Mesangial cell (primary cell): Measurements from ENCODE around the gene GNG5. TPM values are rescaled to one million over a fixed set of nuclear protein-coding genes. Genes with fewer than 3 reads are reported as not detected.

Experiments used
- total RNA-seq: library from RNA; depleted of rRNA; stranded (reverse); fragments of >200 nt; gene quantifications from 2 replicates; pipeline ENCODE4 v1.2.3, GENCODE V29; 2015

The GNG5 gene
- total RNA-seq = 141 and 144 TPM in 2 replicates

DNA sequence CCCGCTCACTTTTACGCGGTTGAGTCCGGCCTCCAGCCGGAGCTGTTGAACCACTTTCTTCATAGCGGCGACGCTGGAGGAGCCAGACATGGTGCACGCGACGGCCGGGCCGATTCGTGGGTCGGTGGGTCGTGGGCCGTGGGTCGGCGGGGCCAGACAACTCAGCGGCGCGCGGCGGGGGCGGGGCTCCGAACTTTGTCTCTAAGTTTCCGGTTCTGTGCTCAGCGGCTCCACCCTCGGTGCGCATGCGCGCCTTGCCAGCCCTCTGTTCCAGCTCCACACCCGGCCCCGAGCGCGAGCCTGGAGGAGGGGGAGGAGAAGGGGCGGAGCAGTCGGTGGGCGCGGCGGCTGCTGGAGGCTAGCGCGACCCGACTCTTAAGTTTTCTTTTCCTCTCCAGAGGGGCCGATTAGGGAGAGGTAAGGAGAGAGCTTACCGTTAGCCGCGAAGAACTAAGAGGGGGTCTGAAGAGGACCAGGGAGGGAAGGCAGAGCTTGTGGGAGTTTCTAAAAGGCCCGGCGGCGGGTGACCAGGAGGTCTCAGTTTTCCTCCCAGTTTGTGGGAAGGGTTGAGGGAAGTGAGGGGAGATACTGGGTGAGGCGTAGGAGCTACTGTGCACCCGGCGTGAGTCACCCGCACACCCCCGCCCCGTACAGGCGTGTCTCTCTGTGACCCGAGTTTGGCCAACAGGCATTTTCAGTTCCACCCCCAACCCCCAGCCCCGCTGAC lies at the start of gene GNG5, which contains the start of gene SPATA1:
Gene GNG5 (minus strand): TSS at position 580 of the 727 bp plus-strand sequence. CDS start 490 bp downstream, at position 90.
Gene SPATA1 (plus strand): TSS at position 385 of the 727 bp plus-strand sequence. CDS start 9,974 bp downstream, outside the sequence.

GRCh38 chr1:84478876-84479868 lies 27.2 kb downstream of the GNG5 start, which contains the start of gene RPF1:
RPF1 (plus strand) TSS chr1:84479266; CDS start chr1:84479282, 16 bp downstream.

Other genes starting within 250 kb of the GNG5 start
- 0.49 and 1.4 TPM in 2 replicates for gene SAMD13, start 204.9 kb downstream of the GNG5 start, total RNA-seq
- gene DNASE2B, start 108.1 kb downstream of the GNG5 start, total RNA-seq = 0.16 TPM in 1 of 2 replicates, not detected in the other
- 17.9 and 37.5 TPM in 2 replicates for gene RPF1, start 27.3 kb downstream of the GNG5 start, total RNA-seq
- gene SPATA1, start 195 bp downstream of the GNG5 start, total RNA-seq = 1.6 and 2.1 TPM in 2 replicates
- 5.5 and 7.2 TPM in 2 replicates for gene CTBS, start 67.9 kb upstream of the GNG5 start, total RNA-seq
- gene SSX2IP, start 183.9 kb upstream of the GNG5 start, total RNA-seq = 3.7 and 4.2 TPM in 2 replicates